Tibial nerve (tissue), 3 donors: ENCODE results near the gene NEMP1.
"Not testable (repeated sequence)": the region's sequence is repeated elsewhere in the genome, so short reads cannot be mapped to it uniquely, and the experiment has no call there.

Source experiments
- CTCF ChIP-seq, 5 experiments: fragments of 200-600 bp in 3 of 5; fragments of 450-650 bp in 2 of 5; sonication (generic) in 3 of 5; IDR thresholded peaks; one replicate each; pipeline ENCODE4 v1.5.1; 2016 to 2019; ENCODE audit warnings: antibody characterized with exemption in 5 of 5, mild to moderate bottlenecking in 3 of 5, moderate library complexity in 2 of 5
- POLR2A ChIP-seq, 2 donors: fragments of 450-650 bp; IDR thresholded peaks; one replicate each; pipeline ENCODE4 v1.6.1; 2017; ENCODE audit warnings: antibody characterized with exemption in 2 of 2, mild to moderate bottlenecking in 2 of 2, moderate library complexity in 2 of 2

GRCh38 chr12:57073566-57074450, 4.8 kb downstream of the NEMP1 start:
- not testable (repeated sequence) for TF ChIP-seq POLR2A, CTCF (IDR thresholded peaks at IDR 0.05)
